ENCODE results near the gene HSP90B1.

HSP90B1 gene

DNA sequence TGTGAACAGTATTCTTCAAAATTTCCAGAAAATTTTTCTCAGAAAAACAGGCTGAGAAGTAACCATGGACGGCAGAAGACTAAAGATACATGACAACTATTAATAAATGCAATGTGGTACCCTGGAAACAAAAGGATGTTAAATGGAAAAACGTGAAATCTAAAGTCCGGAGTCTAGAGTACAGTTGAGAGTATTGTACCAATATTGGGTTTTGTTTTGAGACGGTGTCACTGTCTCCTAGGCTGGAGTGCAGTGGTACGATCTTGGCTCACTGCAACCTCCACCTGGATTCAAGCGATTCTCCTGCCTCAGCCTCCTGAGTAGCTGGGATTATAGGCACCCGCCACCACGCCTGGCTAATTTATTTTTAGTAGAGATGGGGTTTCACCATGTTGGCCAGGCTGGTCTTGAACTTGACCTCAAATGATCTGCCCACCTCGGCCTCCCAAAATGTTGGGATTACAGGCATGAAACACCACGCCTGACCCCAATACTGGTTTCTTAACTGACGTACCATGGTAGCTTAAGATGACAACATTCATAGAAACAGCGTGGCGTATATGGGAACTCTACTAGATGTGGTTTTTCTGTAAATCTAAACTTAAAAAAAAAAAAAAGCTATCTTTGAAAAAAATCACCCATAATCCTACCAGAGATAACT is 18.7 kb downstream of the HSP90B1 start:
- Histone ChIP-seq H3K9me3 (ENCODE audit: insufficient read depth, low read depth, low read length) (no peaks in the 10 kb centered on the region), H3F3A (ENCODE audit: low read depth) (no peaks in the 10 kb centered on the region), H3K4me1 (ENCODE audit: insufficient read depth, low read length, poor library complexity, severe bottlenecking) (no peaks in the 10 kb centered on the region), H3K9ac (ENCODE audit: low read depth, low read length, poor library complexity, severe bottlenecking) (no peak overlapping the region), H3K4me2 (ENCODE audit: low read depth, low read length, poor library complexity, severe bottlenecking) (no peak overlapping the region), H3K36me3 (ENCODE audit: insufficient read depth, low read length) (peaks cover 98% of the 10 kb centered on the region), H2AFZ (ENCODE audit: low read length) (no peak overlapping the region), H4K20me1 (ENCODE audit: insufficient read depth, low read length, poor library complexity, severe bottlenecking) (peaks cover 39% of the 10 kb centered on the region), H3K4me3 (ENCODE audit: low read length, poor library complexity, severe bottlenecking) (no peak overlapping the region), H3K9me2 (replicated peaks; ENCODE audit: low read depth, low read length) (no peaks in the 10 kb centered on the region), H3K27me3 (ENCODE audit: insufficient read depth, low read length, poor library complexity, severe bottlenecking) (no peaks in the 10 kb centered on the region), H3K79me2 (ENCODE audit: insufficient read depth, low read length) (peaks cover 17% of the 10 kb centered on the region; the same call in 1 of the 2 replicates)
- no peak for TF ChIP-seq EZH2phosphoT487 (IDR thresholded peaks at IDR 0.05; ENCODE audit: borderline replicate concordance)
- TF ChIP-seq, protein P1, sequence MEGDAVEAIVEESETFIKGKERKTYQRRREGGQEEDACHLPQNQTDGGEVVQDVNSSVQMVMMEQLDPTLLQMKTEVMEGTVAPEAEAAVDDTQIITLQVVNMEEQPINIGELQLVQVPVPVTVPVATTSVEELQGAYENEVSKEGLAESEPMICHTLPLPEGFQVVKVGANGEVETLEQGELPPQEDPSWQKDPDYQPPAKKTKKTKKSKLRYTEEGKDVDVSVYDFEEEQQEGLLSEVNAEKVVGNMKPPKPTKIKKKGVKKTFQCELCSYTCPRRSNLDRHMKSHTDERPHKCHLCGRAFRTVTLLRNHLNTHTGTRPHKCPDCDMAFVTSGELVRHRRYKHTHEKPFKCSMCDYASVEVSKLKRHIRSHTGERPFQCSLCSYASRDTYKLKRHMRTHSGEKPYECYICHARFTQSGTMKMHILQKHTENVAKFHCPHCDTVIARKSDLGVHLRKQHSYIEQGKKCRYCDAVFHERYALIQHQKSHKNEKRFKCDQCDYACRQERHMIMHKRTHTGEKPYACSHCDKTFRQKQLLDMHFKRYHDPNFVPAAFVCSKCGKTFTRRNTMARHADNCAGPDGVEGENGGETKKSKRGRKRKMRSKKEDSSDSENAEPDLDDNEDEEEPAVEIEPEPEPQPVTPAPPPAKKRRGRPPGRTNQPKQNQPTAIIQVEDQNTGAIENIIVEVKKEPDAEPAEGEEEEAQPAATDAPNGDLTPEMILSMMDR (conservative IDR thresholded peaks at IDR 0.05; ENCODE audit: low read length), result no peak

DNA sequence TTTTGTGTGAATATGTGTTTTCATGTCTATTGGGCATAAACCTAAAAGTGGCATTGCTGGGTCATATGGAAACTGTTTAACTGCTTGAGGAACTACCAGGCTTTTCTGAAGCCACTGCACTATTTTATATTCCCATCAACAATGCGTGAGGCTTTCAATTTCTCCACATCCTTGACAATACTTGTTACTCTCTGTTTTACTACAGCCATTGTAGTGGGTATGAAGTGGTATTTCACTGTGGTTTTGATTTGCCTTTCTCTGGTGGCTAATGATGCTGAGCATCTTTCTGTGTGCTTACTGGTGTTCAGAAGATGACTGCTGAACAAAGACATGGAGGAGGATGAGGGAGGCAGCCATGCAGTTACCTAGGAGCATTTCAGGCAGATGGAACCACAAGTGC is 22.3 kb downstream of the HSP90B1 start:
- no peaks in the 10 kb centered on the region for H3F3A ChIP-seq (ENCODE audit: low read depth)

DNA sequence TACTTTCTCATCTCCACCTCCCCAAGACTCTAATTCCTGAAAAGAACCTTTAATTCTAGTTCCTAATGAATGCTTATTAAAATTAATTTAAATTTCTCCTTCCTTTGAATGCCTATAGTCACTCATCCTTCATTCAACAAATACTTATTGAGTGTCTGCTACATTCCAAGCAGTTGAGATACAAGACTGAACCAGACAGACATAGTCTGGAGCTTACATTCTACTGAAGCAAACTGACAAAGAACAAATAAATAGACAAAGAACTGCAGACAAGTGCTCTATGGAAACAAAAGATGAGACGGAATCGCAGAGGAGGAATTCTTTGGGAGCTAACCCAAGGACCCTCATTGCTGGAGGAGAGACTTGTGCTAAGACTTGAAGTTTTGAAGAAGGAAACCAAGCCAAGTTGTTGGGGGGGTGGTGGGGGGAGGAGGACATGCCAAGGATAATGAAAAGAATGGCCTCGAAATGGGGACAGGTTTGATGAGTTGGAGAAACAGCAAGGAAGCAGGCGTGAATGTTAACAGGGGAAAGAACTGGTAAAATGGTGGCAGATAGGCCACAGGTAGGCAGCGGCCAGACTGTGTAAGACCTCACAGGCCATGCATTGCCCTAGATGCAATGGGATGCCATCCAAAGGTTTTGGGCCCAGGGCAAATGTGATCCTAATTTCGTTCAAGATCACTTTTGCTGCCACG is 25.8 kb downstream of the HSP90B1 start:
- no peaks in the 10 kb centered on the region for H3K9me2 ChIP-seq (replicated peaks; ENCODE audit: low read depth, low read length)
- H3K27me3 ChIP-seq (ENCODE audit: insufficient read depth, low read length, poor library complexity, severe bottlenecking), result no peaks in the 10 kb centered on the region
- H3K9ac ChIP-seq (ENCODE audit: low read depth, low read length, poor library complexity, severe bottlenecking), result peak overlapping the region; percentile 76
- TF ChIP-seq, protein P1 (conservative IDR thresholded peaks at IDR 0.05; ENCODE audit: low read length), result no peak
- TF ChIP-seq EZH2phosphoT487 (IDR thresholded peaks at IDR 0.05; ENCODE audit: borderline replicate concordance), result no peak
- peak overlapping the region; percentile 83 for H3K4me2 ChIP-seq (ENCODE audit: low read depth, low read length, poor library complexity, severe bottlenecking)
- peaks cover 36% of the 10 kb centered on the region for H3K79me2 ChIP-seq (ENCODE audit: insufficient read depth, low read length)
- H3F3A ChIP-seq (ENCODE audit: low read depth), result peaks cover 8% of the 10 kb centered on the region; the same call in 1 of the 2 replicates
- H3K9me3 ChIP-seq (ENCODE audit: insufficient read depth, low read depth, low read length), result no peaks in the 10 kb centered on the region
- H2AFZ ChIP-seq (ENCODE audit: low read length), result peak overlapping the region; percentile 97; the same call in 1 of the 2 replicates
- peaks cover 35% of the 10 kb centered on the region; the same call in 1 of the 2 replicates for H3K36me3 ChIP-seq (ENCODE audit: insufficient read depth, low read length)
- peaks cover 13% of the 10 kb centered on the region for H3K4me1 ChIP-seq (ENCODE audit: insufficient read depth, low read length, poor library complexity, severe bottlenecking)
- H4K20me1 ChIP-seq (ENCODE audit: insufficient read depth, low read length, poor library complexity, severe bottlenecking), result peaks cover 5% of the 10 kb centered on the region
- peak overlapping the region; percentile 79 for H3K4me3 ChIP-seq (ENCODE audit: low read length, poor library complexity, severe bottlenecking)

More for the DNA sequence above, 22.3 kb downstream of the HSP90B1 start:
- Histone ChIP-seq H4K20me1 (ENCODE audit: insufficient read depth, low read length, poor library complexity, severe bottlenecking) (peaks cover 14% of the 10 kb centered on the region), H3K4me1 (ENCODE audit: insufficient read depth, low read length, poor library complexity, severe bottlenecking) (peaks cover 12% of the 10 kb centered on the region), H3K9ac (ENCODE audit: low read depth, low read length, poor library complexity, severe bottlenecking) (no peak overlapping the region), H3K4me2 (ENCODE audit: low read depth, low read length, poor library complexity, severe bottlenecking) (peak overlapping the region; percentile 5), H3K36me3 (ENCODE audit: insufficient read depth, low read length) (peaks cover 69% of the 10 kb centered on the region; the same call in 1 of the 2 replicates), H3K9me2 (replicated peaks; ENCODE audit: low read depth, low read length) (no peaks in the 10 kb centered on the region), H2AFZ (ENCODE audit: low read length) (no peak overlapping the region), H3K4me3 (ENCODE audit: low read length, poor library complexity, severe bottlenecking) (no peak overlapping the region), H3K79me2 (ENCODE audit: insufficient read depth, low read length) (peaks cover 36% of the 10 kb centered on the region), H3K9me3 (ENCODE audit: insufficient read depth, low read depth, low read length) (no peaks in the 10 kb centered on the region), H3K27me3 (ENCODE audit: insufficient read depth, low read length, poor library complexity, severe bottlenecking) (no peaks in the 10 kb centered on the region)
- TF ChIP-seq EZH2phosphoT487 (IDR thresholded peaks at IDR 0.05; ENCODE audit: borderline replicate concordance), result no peak
- TF ChIP-seq, protein P1 (conservative IDR thresholded peaks at IDR 0.05; ENCODE audit: low read length), result no peak
